Activated CD4-positive, CD25-positive, alpha-beta regulatory T cell treated with anti-CD3 and anti-CD28 coated beads, Interleukin-2, amount 50 U/mL, for 16 hours (primary cell): Measurements from ENCODE around the gene LY9.

Experiments used
- DNase-seq: peaks from one replicate; pipeline ENCODE4 v3.0.0-alpha.2; 2020; ENCODE audit warnings: low read depth, low spot score

The LY9 gene, protein sequence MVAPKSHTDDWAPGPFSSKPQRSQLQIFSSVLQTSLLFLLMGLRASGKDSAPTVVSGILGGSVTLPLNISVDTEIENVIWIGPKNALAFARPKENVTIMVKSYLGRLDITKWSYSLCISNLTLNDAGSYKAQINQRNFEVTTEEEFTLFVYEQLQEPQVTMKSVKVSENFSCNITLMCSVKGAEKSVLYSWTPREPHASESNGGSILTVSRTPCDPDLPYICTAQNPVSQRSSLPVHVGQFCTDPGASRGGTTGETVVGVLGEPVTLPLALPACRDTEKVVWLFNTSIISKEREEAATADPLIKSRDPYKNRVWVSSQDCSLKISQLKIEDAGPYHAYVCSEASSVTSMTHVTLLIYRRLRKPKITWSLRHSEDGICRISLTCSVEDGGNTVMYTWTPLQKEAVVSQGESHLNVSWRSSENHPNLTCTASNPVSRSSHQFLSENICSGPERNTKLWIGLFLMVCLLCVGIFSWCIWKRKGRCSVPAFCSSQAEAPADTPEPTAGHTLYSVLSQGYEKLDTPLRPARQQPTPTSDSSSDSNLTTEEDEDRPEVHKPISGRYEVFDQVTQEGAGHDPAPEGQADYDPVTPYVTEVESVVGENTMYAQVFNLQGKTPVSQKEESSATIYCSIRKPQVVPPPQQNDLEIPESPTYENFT

DNA sequence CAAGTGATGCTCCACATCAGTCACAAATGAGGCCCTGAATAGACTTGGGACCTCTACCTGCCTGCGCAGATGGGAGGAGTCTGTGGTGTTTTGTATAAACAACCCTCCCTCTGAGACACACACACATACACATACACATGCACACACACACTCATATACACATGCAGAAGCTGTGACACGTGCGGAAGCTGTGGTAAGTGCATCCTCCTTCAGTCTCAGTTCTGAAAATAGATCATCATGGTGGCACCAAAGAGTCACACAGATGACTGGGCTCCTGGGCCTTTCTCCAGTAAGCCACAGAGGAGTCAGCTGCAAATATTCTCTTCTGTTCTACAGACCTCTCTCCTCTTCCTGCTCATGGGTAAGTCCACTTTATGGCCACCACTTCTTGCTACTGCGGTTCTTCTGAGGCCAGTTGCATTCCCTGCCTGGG, at the start of gene LY9:
TSS of gene LY9 (plus strand) at position 224 of the 433 bp plus-strand sequence. CDS start at position 238, 14 bp downstream.
- peak; percentile 72 for DNase-seq

DNA sequence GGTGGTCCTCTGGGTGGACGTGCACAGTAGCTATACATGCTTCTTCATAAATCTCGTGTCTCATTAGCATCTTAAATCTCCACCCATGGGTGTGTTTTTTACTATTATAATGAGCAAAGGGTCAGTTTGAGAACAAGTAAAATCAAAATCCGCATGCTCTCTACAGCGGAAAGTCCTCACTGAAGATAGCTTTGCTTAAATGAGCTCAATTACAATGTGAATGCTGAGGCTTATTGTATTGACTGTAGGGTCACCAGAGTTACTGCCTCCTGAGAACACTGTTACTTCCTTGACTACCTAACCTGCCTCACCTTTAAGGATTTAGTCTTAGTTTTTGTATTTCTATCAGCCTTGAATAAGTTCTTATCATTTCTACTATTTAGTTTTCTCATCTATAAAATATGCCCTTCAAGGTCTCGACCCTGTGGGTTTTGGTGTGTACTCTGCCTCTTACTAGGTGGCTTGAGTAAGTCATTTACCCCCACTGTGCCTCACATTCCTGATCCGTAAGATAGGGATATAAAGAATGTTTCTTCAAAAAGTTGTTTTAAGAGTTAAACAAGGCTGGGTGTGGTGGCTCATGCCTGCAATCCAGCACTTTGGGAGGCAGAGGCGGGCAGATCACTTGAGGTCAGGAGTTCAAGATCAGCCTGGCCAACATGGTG, 49.0 kb upstream of the LY9 start:
- DNase-seq, result no peak

DNA sequence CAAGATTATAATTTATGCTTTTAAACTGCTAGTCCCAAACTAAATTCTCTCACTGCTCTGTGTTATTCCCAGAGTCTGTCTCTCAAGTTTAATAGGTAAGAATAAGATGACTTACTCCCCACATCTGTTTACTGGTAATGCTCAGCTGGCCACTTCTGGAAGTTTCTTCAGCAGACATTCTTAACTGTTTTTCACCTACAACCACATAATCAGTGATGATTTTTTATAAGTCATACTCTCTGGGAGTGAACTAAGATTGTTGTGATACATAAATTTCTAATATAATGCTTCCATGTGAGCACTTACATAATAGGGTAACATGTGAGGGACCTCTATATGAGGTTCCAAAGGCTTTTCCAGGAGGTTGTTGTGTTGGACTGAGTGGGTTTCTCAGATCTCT, 48.3 kb upstream of the LY9 start:
- DNase-seq, result no peak

DNA sequence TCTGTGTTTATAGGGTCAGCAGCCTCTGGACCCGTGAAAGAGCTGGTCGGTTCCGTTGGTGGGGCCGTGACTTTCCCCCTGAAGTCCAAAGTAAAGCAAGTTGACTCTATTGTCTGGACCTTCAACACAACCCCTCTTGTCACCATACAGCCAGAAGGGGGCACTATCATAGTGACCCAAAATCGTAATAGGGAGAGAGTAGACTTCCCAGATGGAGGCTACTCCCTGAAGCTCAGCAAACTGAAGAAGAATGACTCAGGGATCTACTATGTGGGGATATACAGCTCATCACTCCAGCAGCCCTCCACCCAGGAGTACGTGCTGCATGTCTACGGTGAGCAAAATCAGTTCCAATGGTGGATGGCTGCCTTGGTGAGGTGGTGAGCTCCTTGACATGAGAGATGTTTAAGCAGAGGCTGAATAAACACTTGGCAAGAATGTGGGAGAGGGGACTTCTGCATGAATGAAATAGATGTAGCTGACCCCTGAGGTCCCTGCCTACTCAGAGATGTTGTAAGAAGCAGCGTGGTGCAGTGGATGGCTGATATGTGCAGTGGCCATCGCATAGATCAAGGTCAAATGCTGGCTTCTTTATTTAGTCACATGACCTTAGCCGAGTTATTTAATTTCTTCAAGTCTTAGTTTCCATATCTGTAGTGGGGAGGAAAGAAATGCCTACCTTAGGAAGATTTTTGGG, 47.6 kb upstream of the LY9 start:
- DNase-seq, result no peak

DNA sequence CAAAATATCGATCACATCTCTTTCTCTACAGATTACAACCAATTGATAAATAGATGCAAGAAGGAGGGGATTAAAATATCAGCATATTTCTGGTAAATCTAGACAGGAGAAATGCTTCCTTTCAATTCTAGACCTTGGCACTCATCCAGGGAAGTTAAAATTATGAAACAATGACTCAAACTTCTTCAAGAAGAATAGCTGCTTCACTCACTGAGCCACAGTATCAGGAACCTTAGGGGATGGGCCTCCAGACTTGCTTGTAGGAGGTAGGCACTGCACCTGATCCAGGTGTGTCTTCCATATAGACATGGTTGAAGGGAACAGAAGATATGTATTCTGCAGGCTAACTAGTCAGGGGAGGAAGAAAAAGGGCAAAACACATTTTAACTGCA, 47.1 kb upstream of the LY9 start:
- DNase-seq, result no peak

DNA sequence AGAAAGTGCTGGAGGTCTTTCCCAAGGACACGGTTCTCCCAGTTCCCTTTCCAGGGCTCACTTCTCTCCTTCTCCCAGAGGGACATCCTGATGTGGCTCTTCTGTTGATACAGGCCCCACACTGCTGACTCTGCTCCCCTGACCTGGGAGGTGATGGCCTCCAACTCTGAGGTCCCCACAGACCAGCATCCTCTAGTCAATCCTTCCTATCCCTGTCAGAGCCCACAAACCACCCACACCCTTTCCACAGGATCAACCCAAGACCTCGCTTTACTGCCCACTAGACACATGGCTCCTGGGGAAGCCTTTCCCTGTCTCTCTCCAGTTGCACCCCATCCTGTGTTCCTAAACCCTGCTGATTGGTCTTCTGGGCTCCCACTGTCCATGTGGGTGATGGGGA, 45.4 kb upstream of the LY9 start:
- DNase-seq, result no peak

DNA sequence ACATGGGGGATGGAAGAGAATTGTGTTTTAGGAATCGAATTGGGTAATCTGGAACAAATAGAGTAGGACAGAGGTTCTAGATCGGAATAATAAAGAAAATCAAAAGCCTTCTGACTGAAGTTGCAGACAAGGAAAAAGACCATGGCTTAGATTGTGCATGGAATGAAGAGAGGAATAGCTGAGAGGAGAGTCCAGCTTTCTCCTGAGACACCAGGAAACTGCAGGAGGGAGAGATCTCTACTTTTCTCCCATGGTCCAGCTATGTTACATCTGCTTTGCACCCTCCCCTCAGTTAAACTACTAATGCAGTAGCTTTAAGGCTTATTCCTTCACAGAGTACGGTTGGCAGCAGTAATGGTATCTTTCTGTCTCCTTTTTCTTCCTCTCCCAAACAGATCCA, 43.6 kb upstream of the LY9 start:
- no peak for DNase-seq

DNA sequence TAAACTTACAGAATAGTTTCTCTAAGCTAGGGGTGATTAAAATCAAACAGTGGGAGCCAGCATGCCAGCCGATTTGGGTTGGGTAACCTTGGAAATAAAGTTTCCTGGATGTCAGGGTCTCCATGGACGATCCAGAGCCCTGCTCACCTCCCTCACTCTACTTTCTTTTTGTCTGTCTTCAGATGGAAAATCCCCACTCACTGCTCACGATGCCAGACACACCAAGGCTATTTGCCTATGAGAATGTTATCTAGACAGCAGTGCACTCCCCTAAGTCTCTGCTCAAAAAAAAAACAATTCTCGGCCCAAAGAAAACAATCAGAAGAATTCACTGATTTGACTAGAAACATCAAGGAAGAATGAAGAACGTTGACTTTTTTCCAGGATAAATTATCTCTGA, 43.0 kb upstream of the LY9 start:
- no peak for DNase-seq

DNA sequence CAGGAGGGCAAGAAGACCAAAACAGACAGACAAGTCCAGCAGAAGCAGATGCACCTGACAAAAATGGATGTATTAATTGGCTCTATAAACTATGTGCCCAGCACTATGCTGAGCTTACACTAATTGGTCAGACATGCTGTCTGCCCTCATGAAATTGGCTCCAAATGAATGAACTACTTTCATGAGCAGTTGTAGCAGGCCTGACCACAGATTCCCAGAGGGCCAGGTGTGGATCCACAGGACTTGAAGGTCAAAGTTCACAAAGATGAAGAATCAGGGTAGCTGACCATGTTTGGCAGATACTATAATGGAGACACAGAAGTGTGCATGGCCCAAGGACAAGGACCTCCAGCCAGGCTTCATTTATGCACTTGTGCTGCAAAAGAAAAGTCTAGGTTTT, 42.4 kb upstream of the LY9 start:
- no peak for DNase-seq

DNA sequence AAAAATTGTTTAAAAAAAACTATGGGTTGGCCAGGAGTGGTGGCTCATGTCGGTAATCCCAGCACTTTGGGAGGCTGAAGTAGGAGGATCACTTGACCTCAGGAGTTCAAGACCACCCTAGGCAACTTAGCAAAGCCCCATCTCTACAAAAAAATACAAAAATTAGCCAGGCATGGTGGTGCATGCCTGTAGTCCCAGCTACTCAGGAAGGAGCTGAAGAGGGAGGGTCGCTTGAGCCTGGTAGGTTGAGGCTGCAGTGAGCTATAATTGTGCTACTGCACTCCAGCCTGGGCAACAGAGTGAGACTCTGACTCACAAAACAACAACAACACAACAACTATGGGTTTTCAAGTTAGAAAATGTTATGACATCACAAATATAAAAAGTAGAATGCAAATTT, 40.5 kb upstream of the LY9 start:
- no peak for DNase-seq

DNA sequence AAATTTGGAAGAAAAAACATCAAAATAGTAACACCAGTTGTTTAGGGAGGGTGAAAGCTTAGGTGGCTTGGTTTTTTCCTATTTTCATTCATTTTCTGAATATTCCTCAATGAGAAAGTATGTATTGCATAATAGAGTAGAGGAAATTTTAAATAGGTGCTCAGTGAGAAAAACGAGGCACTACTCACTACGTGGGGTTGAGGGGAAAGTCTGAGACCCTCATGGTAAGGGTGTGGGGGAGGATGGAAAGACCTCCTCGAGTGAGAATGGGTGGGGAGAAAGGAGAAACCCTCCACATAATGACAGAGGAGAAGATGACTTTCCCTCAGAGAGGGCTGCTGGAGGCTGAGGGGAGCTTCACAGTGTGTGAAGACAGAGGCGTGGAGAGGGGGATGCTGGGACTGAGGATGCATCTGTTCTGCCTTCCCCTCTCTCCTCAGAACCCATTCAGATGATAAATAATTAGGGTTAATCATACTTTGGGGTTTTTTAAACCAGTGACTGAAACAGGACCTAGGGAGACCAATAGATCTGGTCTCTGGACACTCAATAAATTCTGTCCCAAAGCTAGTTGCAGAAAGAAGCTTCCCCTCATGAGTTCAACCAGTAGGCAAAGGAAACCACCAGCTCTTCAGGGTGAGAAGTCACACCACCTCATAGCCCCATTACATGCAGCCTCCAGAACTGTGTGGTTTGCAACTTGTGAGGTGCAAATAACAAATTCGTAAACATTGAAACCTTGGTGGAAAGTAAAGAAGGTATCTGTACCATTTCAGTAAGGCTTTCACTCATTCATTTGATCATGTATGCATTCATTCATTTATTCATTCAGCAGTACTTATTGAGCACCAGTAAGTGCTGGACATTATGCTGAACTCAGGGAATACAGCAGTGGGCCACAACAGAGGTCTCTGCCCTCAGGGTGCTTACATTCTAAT, 39.8 kb upstream of the LY9 start:
- no peak for DNase-seq

DNA sequence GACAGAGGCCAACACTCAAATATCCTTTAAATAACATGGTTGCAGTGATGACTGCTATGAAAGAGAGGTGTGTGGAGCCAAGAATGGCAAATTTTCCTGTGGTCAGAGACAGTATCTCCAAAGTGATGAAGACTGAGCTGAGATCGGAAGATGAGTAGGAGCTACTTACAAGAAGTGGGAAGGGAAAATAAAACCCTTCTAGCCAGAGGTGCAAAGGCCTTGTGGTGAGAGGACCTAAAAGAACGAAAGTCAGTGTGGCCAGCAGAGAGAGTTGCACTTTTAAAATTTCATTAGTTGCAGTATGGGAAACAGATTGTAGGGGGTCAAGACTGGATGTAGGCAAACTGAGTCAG, 39.1 kb upstream of the LY9 start:
- DNase-seq, result no peak

DNA sequence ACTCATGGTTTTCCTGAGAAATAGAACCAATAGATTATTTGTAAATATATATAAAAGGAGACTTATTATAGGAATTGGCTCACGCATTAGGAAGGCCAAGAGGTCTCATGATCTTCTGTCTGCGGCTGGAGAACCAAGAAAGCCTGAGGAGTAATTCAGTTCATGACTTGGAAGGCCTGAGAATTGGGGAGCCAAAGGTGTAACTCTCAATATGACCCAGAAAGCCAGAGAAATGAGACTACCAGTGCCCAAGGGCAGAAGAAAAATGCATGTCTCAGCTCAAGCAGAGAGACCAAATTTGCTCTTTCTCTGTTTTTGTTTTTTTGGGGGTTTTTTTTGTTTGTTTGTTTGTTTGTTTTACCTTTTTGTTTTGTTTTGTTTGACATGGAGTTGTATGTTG, 37.5 kb upstream of the LY9 start:
- DNase-seq, result no peak

DNA sequence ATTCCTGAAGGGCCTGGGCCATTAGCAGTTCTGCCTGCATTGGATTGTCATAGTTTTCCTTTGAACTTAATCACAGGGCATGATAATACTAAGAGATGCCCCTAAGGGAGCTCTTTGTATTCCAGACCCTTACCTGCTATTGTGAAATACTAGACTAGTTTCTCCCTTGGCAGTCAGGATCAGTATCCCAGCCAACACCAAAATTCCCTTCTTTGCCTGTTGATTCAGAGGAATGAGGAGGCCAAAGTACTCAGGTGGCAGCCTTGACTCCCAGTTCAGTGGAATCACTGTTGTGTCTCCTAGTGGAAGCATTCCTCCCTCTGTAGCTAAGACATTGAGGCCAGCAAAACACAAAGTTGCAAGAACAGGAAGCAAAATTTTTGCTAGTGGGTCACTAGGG, 36.2 kb upstream of the LY9 start:
- no peak for DNase-seq

DNA sequence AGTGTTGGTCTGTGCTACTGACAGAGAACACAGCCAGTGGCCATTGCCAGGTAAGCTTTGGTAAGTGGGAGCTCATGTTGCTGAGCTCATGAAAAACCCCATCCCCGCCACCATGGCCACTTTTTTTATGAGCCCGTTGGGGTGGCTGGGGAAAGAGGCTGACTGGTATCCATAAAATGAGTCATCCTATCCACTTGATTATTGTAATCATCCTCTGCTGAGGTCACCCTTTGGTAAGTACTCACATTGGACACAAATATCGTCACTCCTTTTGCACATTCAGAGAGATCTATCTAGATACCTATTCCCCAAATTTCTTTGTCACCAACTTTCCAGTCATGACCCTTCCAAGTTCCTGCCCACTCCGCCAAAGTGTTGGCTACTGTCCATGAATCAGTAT, 34.9 kb upstream of the LY9 start:
- DNase-seq, result no peak

DNA sequence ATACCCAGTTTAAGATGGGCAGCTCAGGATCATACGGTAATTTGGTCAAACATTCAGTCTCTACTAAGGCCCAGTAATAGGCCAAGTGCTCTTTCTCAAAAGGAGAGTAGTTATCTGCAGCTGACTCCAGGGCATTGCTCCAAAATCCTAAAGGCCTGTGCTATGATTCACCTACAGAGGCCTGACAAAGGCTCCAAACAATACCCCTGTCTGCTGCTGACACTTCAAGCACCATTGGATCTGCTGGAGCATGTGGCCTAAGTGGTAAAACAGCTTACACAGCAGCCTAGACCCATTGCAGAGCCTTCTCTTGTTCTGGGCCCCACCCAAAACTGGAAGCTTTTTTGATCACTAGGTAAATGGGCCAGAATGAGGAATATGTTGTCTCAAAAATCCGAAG, 34.1 kb upstream of the LY9 start:
- no peak for DNase-seq

DNA sequence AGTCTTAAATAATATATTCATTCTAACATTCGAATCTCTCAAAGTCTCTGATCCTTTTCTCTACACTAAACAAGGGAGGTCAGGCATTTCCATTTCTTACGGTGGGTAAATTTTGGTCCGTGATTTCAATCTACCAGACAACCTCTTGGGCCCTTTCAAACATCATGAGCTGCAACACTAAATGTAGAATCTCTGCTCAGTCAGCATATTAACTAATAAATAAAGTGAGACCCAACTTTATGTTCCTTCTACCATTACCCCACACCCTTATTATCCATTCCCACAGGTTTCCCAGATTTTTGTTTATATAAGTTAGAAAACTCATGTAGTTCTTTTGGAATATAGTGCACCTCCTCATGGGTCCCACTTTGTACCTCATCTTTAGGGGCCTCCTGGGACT, 32.0 kb upstream of the LY9 start:
- no peak for DNase-seq

DNA sequence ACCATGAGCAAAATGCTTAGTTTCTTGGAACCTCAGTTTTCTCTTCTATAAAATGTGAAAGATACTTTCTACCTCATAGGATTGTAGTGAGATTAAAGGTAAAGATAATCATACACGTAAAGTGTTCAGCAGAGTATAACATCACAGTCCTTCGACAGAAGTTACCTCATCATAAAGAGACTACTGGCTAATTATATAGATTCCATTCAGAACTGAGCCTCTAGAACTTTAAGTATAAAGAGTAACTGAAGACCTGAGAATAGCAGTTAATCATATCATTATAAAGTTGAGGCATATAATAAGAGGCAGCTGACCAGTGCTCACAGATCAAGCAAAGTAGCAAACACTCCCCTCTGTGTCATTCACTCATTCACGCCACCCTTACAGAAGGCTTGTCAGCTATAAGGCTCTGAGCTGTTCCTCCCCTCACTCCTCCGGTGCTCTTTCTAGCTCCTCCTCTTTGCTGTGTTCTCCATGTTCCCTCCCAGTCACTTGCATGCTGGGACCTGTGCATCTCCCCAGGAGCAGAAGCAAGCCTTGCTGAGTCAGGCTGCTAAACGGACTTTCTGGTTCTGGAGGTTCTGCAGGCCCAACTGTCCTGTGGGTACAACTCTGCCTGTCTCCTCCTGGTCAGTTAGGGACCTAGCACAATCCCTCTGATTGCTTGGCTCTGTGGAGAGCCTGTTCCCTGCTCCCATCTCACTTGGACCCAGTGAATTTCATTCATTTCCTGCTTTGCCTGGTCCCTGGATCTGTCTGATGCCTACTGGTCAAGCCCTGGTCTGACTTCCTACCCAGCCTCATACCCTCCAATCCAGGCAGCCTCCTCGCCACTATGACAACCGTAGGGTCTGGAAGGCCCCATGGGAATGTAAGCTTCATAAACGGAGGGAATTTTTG, 28.3 kb upstream of the LY9 start:
- no peak for DNase-seq

DNA sequence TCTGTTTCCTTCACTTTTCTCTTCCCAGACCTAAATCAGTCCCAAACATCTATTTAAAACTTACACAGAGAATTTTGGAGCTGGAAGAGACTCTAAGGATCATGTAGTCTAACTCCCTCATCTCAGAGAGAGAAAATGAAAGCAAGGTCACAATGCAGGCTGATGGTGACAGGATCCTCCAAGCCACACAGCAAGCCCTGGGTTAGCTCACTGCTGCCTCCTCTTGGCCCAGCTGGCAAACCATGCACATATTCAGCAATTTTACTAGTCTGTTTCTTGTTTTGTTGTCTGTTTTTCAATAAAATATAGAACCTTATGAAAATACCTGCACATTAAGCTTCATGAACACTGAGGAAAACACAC, 27.7 kb upstream of the LY9 start:
- peak; percentile 69 for DNase-seq

DNA sequence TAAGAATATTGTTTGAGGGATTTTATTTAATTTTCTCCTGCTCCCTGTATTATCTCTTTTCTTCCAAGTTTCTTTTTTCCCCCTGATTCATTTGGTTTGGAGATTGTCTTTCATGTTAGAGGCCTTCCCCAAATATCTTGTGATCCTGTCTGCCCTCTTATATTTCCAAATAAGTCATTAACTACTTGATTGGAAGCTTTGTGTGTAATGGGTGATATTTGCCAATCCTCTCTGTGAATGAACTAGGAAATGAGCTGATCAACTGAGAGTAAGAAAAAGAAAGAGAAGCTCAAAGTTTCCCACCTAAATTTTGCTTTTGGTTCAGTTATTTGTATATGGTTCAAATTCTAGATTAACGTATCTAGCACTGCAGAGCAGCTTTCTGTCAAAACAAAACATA, 23.6 kb upstream of the LY9 start:
- DNase-seq, result no peak
